Subcutaneous abdominal adipose tissue (tissue), 5 donors: ENCODE measurements around the gene TSPAN16.
"Not testable (repeated sequence)": the region's sequence is repeated elsewhere in the genome, so short reads cannot be mapped to it uniquely, and the experiment has no call there.

Experiments used
- H3K27ac ChIP-seq: one replicate; pipeline ENCODE4 v1.7.0; 2013; ENCODE audit warnings: low read depth, mild to moderate bottlenecking, inconsistent platforms, low read length, moderate library complexity
- H3K27me3 ChIP-seq, 5 donors: one replicate each; pipeline ENCODE4 v1.7.0; 2013; ENCODE audit warnings: low read length in 5 of 5, inconsistent platforms in 1 of 5; ENCODE audit not compliant: control insufficient read depth in 5 of 5, insufficient read depth in 4 of 5
- H3K36me3 ChIP-seq, 5 donors: one replicate each; pipeline ENCODE4 v1.7.0; 2013; ENCODE audit warnings: low read length in 5 of 5; ENCODE audit not compliant: control insufficient read depth in 5 of 5, insufficient read depth in 5 of 5
- H3K4me1 ChIP-seq, 5 donors: one replicate each; pipeline ENCODE4 v1.7.0; 2013; ENCODE audit warnings: low read length in 5 of 5, mild to moderate bottlenecking in 3 of 5, moderate library complexity in 1 of 5; ENCODE audit not compliant: control insufficient read depth in 5 of 5, insufficient read depth in 5 of 5
- H3K4me3 ChIP-seq, 5 donors: one replicate each; pipeline ENCODE4 v1.7.0; 2013; ENCODE audit warnings: low read length in 5 of 5, low read depth in 1 of 5
- H3K9ac ChIP-seq, 5 donors: one replicate each; pipeline ENCODE4 v1.7.0; 2013; ENCODE audit warnings: low read length in 5 of 5, mild to moderate bottlenecking in 4 of 5, moderate library complexity in 3 of 5
- H3K9me3 ChIP-seq, 5 donors: one replicate each; pipeline ENCODE4 v1.7.0; 2013; ENCODE audit warnings: low read length in 5 of 5; ENCODE audit not compliant: control insufficient read depth in 5 of 5
- donor health status: healthy.
- donor health status: healthy.
- donor health status: healthy.
- donor health status: healthy.
- donor health status: healthy.

The TSPAN16 gene

GRCh38 chr19:11324748-11325389, 28.9 kb downstream of the TSPAN16 start:
- Histone ChIP-seq H3K4me3 (no peak overlapping the region), H3K36me3 (peaks cover 0 to 37% (median 22%) of the 10 kb centered on the region in 5 donors), H3K9me3 (no peaks in the 10 kb centered on the region), H3K27me3 (no peaks in the 10 kb centered on the region), H3K4me1 (peaks cover 1 to 27% (median 21%) of the 10 kb centered on the region in 5 donors), H3K9ac (peak overlapping the region in 2 of 5 donors; percentile 1 to 26), H3K27ac (peak overlapping the region; percentile 50)

- Histone ChIP-seq H3K27ac (no peak overlapping the region), H3K36me3 (peaks cover 0 to 39% (median 22%) of the 10 kb centered on the region in 5 donors), H3K9ac (no peak overlapping the region), H3K27me3 (no peaks in the 10 kb centered on the region), H3K4me1 (peaks cover 1 to 27% (median 21%) of the 10 kb centered on the region in 5 donors), H3K4me3 (no peak overlapping the region), H3K9me3 (no peaks in the 10 kb centered on the region)
Measured at GRCh38 chr19:11325544-11325943, 29.6 kb downstream of the TSPAN16 start.

DNA sequence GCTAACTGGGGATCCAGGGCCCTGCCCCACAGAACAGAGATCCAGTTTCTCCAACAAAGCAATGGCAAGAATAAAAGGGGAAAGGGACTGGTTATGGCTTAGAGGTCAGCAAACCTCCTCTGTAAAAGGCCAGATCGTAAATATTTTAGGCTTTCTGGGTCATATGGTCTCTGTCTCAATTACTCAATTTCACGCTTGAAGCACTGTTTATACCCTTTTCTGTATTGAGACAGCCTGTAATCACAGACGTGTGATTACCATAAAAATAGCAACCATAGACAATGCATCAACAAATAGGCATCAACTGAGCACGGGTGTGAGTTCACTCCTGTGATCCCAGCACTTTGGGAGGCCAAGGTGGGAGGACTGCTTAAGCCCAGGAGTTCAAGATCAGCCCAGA, 34.2 kb downstream of the TSPAN16 start:
- no peak overlapping the region for H3K27ac ChIP-seq
- H3K4me3 ChIP-seq: no peak overlapping the region
- peaks cover 0 to under 1% (median 0%) of the 10 kb centered on the region in 5 donors for H3K4me1 ChIP-seq
- peaks cover 0 to 60% (median 34%) of the 10 kb centered on the region in 5 donors for H3K36me3 ChIP-seq
- no peak overlapping the region for H3K9ac ChIP-seq
- no peaks in the 10 kb centered on the region for H3K9me3 ChIP-seq
- H3K27me3 ChIP-seq: no peaks in the 10 kb centered on the region

DNA sequence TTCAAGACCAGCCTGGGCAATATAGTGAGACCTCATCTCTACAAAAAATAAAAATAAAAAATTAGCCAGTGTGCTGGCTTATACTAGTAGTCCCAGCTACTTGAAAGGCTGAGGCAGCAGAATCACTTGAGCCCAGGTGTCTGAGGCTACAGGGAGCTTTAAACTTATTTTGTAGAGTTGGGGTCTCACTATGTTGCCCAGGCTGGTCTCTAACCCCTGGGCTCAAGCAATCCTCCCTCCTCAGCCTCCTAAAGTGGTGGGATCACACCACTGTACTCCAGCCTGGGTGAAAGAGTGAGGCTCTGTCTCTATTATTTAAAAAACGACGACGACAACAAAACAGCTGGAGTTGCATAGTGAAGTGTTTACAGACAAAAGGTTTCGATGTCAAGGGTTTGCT, 35.5 kb downstream of the TSPAN16 start:
- Histone ChIP-seq H3K4me1 (no peaks in the 10 kb centered on the region), H3K36me3 (peaks cover 0 to 65% (median 41%) of the 10 kb centered on the region in 5 donors), H3K9ac (no peak overlapping the region), H3K9me3 (no peaks in the 10 kb centered on the region), H3K27ac (no peak overlapping the region), H3K4me3 (no peak overlapping the region), H3K27me3 (no peaks in the 10 kb centered on the region)

DNA sequence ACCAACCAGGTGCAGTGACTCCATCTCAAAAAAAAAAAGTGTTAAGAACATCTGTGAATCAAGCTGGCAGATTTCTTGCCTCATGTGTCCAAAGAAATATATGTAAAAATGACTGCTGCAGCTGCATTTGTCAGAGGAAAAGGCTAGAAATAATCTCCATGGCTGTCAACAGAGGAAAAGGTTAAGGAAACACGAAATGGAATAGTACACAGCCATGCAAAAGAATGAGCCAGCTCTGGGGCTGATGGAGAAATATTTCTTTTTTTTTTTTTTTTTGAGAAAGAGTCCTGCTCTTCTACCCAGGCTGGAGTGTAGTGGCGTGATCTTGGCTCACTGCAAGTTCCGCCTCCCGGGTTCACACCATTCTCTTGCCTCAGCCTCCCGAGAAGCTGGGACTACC, 36.9 kb downstream of the TSPAN16 start:
- Histone ChIP-seq H3K9me3 (no peaks in the 10 kb centered on the region), H3K27ac (no peak overlapping the region), H3K36me3 (peaks cover 0 to 60% (median 37%) of the 10 kb centered on the region in 5 donors), H3K4me3 (no peak overlapping the region), H3K9ac (no peak overlapping the region), H3K4me1 (peaks cover 0 to under 1% (median 0%) of the 10 kb centered on the region in 5 donors), H3K27me3 (no peaks in the 10 kb centered on the region)

DNA sequence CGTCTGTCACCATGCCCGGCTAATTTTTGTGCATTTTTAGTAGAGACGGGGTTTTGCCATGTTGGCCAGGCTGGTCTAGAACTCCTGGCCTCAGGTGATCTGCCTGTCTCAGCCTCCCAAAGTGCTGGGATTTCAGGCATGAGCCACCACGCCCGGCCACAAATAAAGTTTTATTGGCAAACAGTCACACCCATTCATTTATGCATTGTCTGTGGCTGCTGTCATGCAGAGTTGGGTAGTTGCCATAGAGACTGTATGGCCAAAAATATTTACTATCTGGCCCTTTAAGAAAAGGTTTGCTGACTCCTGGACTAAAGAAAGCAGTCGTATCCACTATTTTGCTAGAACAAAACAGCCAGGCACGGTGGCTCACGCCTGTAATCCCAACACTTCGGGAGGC, 37.9 kb downstream of the TSPAN16 start:
- not testable (repeated sequence) for H3K9me3 ChIP-seq, H3K27ac ChIP-seq, H3K9ac ChIP-seq, H3K27me3 ChIP-seq, H3K4me3 ChIP-seq
- H3K36me3 ChIP-seq: peaks cover 0 to 53% (median 36%) of the 10 kb centered on the region in 5 donors
- peaks cover 2 to 10% (median 5%) of the 10 kb centered on the region in 5 donors for H3K4me1 ChIP-seq

- Histone ChIP-seq H3K27ac (no peak overlapping the region), H3K27me3 (no peaks in the 10 kb centered on the region), H3K4me3 (no peak overlapping the region), H3K9me3 (no peaks in the 10 kb centered on the region), H3K36me3 (peaks cover 0 to 45% (median 35%) of the 10 kb centered on the region in 5 donors), H3K9ac (no peak overlapping the region), H3K4me1 (peaks cover 4 to 21% (median 17%) of the 10 kb centered on the region in 5 donors)
Measured at GRCh38 chr19:11335449-11336146, 39.6 kb downstream of the TSPAN16 start.

DNA sequence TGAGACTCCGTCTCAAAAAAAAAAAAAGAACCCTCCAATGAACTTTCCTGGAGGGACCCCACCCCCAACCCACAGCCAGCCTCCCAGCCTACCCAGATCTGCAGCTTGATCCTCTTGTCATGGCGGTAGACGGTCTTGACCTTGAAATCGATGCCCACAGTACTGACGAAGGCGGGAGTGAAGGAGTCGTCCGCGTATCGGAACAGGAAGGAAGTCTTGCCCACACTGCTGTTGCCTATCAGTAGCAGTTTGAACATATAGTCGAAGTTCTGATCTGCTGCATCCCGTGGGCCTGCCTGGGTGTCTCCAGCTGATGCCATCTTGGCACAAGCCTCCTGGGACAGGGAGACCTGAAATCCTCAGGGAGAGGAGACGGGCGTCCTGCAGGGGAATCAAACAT, 41.1 kb downstream of the TSPAN16 start:
- Histone ChIP-seq H3K4me1 (peaks cover 4 to 21% (median 17%) of the 10 kb centered on the region in 5 donors), H3K27ac (no peak overlapping the region), H3K9ac (no peak overlapping the region), H3K9me3 (no peaks in the 10 kb centered on the region), H3K27me3 (no peaks in the 10 kb centered on the region), H3K4me3 (no peak overlapping the region), H3K36me3 (peaks cover 0 to 45% (median 33%) of the 10 kb centered on the region in 5 donors)

DNA sequence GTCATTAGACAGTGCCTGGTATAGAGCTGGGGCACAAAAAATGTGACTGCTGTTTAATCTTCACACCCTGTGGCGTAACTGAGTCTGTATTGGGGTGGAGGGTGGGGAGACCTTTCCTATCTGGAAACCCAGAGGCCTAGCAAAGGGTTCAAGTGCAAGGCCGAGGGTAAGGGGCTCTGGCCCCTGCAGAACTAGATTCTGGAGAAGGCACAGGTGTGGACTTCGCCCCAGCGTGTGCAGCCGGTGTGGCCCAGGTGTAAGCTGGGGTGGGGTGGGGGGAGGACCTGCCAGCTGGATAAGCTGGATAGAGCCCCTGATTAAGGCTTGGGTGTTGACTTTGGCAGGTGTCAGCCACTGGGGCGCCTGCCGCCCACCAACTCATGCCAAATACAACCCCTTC, 42.2 kb downstream of the TSPAN16 start:
- Histone ChIP-seq H3K27ac (no peak overlapping the region), H3K9ac (peak overlapping the region in 3 of 5 donors; percentile 73 to 75 (median 74)), H3K4me1 (peaks cover 4 to 21% (median 17%) of the 10 kb centered on the region in 5 donors), H3K4me3 (peak overlapping the region in 1 of 5 donors; percentile 82), H3K36me3 (peaks cover 0 to 45% (median 33%) of the 10 kb centered on the region in 5 donors), H3K9me3 (no peaks in the 10 kb centered on the region), H3K27me3 (no peaks in the 10 kb centered on the region)

DNA sequence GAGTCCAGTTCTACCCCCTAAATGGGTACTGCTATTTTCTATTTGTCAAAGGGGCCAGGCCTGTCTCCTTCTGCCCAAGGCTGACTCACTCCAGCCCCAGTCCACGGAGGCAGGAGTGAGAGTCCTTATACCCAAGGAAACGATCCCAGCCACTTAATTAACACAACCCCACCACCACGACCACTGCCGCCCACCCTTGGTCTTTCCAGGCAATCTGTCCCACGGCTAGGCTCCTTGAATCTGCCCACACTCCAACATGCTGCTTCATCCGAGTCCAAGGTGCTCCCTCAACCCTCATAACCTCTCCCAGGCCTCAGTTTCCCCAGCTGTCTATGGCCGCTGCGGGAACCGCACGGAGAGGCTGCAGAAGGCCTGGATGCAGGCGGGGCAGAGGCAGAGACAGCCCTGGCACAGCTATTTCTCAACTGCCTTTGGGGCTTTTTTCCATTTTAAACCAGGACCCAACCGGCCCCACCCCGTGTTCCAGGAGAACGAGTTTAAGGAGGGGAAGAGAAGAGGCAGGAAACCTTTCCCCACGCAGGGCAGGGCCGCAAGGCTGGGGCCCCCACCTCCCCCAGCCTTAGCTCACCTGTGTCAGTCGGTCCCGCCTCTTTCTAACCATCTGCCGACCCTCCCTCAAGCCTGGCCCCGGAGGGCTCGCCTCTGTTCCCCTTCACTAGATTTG, 42.8 kb downstream of the TSPAN16 start:
- Histone ChIP-seq H3K36me3 (peaks cover 0 to 41% (median 29%) of the 10 kb centered on the region in 5 donors), H3K27me3 (no peaks in the 10 kb centered on the region), H3K27ac (peak overlapping the region; percentile 23), H3K9ac (peak overlapping the region in 4 of 5 donors; percentile 30 to 75 (median 74)), H3K4me3 (peak overlapping the region; percentile 37 to 82 (median 76)), H3K9me3 (no peaks in the 10 kb centered on the region), H3K4me1 (peaks cover 4 to 23% (median 17%) of the 10 kb centered on the region in 5 donors)
